Astrocyte (in vitro differentiated cells and primary cell): ENCODE data around the gene NUMB. TPM values are rescaled to one million over a fixed set of nuclear protein-coding genes. Genes with fewer than 3 reads are reported as not detected.

ENCODE experiments used
- DNase-seq: peaks from one replicate; pipeline ENCODE4 v3.0.0-alpha.2; 2010; ENCODE audit warnings: low read depth
- FAIRE-seq: peaks from 2 replicates; lab custom pipeline; 2011; peaks lifted over from hg19 to GRCh38; lab: Jason Lieb, UNC
- H2AFZ ChIP-seq: 2 replicates; pipeline ENCODE4 v1.6.0; 2012; ENCODE audit warnings: low read depth, low read length, inconsistent platforms
- H3K27ac ChIP-seq: 2 replicates; pipeline ENCODE4 v1.5.1; 2011; ENCODE audit warnings: low read depth, low read length, inconsistent platforms
- H3K27me3 ChIP-seq: 2 replicates; pipeline ENCODE4 v1.6.0; 2011; ENCODE audit warnings: low read length, inconsistent platforms; ENCODE audit not compliant: insufficient read depth
- H3K36me3 ChIP-seq: 2 replicates; pipeline ENCODE4 v1.5.1; 2011; ENCODE audit warnings: low read length, inconsistent platforms; ENCODE audit not compliant: insufficient read depth
- H3K4me1 ChIP-seq: 2 replicates; pipeline ENCODE4 v1.5.1; 2011; ENCODE audit warnings: low read length, inconsistent platforms; ENCODE audit not compliant: insufficient read depth
- H3K4me2 ChIP-seq: 2 replicates; pipeline ENCODE4 v1.6.0; 2012; ENCODE audit warnings: low read length, inconsistent platforms
- H3K4me3 ChIP-seq: 2 replicates; pipeline ENCODE4 v1.5.1; 2011; ENCODE audit warnings: low read depth, mild to moderate bottlenecking, low read length, inconsistent platforms; ENCODE audit not compliant: insufficient read depth
- H3K79me2 ChIP-seq: 2 replicates; pipeline ENCODE4 v1.6.0; 2012; ENCODE audit warnings: mild to moderate bottlenecking, low read length, inconsistent platforms; ENCODE audit not compliant: insufficient read depth
- H3K9ac ChIP-seq: 2 replicates; pipeline ENCODE4 v1.6.0; 2012; ENCODE audit warnings: mild to moderate bottlenecking, low read length, inconsistent platforms
- H3K9me3 ChIP-seq: 2 replicates; pipeline ENCODE4 v1.5.1; 2012; ENCODE audit warnings: low read depth, mild to moderate bottlenecking, low read length, inconsistent platforms; ENCODE audit not compliant: insufficient read depth
- H4K20me1 ChIP-seq: 2 replicates; pipeline ENCODE4 v1.6.0; 2012; ENCODE audit warnings: low read length, inconsistent platforms; ENCODE audit not compliant: insufficient read depth
- H3K27ac Mint-ChIP-seq: one replicate; pipeline ENCODE4 v1.8.0; 2021; ENCODE audit warnings: mild to moderate bottlenecking, mixed read lengths; ENCODE audit not compliant: unreplicated experiment
- H3K27me3 Mint-ChIP-seq: one replicate; pipeline ENCODE4 v1.8.0; 2021; ENCODE audit warnings: low read depth, mixed read lengths; ENCODE audit not compliant: unreplicated experiment
- H3K36me3 Mint-ChIP-seq: one replicate; pipeline ENCODE4 v1.8.0; 2021; ENCODE audit warnings: low read depth, mixed read lengths; ENCODE audit not compliant: unreplicated experiment
- H3K4me1 Mint-ChIP-seq: one replicate; pipeline ENCODE4 v1.8.0; 2021; ENCODE audit warnings: low read depth, mixed read lengths; ENCODE audit not compliant: unreplicated experiment
- H3K4me3 Mint-ChIP-seq: one replicate; pipeline ENCODE4 v1.8.0; 2021; ENCODE audit warnings: mild to moderate bottlenecking, moderate library complexity, mixed read lengths; ENCODE audit not compliant: unreplicated experiment
- H3K9me3 Mint-ChIP-seq: one replicate; pipeline ENCODE4 v1.8.0; 2021; ENCODE audit warnings: mild to moderate bottlenecking, mixed read lengths; ENCODE audit not compliant: unreplicated experiment
- EZH2 ChIP-seq: IDR thresholded peaks from 2 replicates; pipeline ENCODE4 v1.6.1; 2012; ENCODE audit warnings: mild to moderate bottlenecking, low read length, inconsistent platforms; ENCODE audit not compliant: insufficient read depth
- total RNA-seq: library from RNA; stranded (reverse); gene quantifications from 2 replicates; pipeline ENCODE4 v1.2.1, GENCODE V29; 2021
- TF ChIP-seq, protein P1 (sequence below): IDR thresholded peaks from 2 replicates; pipeline ENCODE4 v1.5.1; 2011; ENCODE audit warnings: low read depth, mild to moderate bottlenecking, inconsistent platforms, low read length, moderate library complexity; ENCODE audit not compliant: insufficient read depth

The NUMB gene
- total RNA-seq, 1 donor from 2014 or later = 93.9 TPM

DNA sequence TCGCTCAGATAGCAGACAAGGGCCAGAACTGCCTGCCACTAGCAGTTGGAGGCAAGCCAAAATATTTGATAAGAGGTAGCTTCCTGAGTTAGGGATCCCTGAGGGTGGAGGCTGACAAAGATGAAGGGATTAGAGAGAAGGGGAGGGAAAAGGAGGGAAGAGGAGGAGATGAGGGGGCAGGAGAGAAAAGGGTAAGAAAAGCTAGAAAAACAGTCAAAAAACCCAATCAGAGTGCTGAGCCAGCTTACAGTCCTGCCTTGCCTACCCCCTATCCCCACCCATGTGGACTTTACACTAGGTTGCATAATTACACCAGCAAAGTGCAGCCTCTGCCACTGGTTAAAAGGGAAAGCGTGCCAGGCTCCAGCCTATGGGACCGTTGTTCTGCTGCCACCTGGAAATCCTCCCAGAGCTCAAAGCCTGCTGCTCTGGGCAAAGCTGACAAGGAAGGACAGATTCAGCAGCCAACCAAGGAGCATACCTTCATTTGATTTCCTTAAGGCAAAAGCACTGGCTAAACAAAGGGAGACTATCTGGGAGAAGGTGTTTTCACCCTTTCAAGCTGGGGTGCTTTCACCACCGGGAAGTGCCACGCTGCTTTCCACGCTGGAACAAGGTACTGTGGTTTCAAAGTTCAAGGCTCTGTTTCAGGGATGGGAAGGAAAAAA is 3.8 kb upstream of the NUMB start:
- no peaks in the 10 kb centered on the region for H3K9me3 ChIP-seq
- Mint-ChIP-seq H3K9me3 (no peaks in the 10 kb centered on the region), H3K4me1 (peaks cover 29% of the 10 kb centered on the region), H3K4me3 (no peak overlapping the region), H3K27me3 (no peaks in the 10 kb centered on the region), H3K27ac (peak overlapping the region; percentile 53), H3K36me3 (no peaks in the 10 kb centered on the region)
- peaks cover 10% of the 10 kb centered on the region for H3K79me2 ChIP-seq
- H4K20me1 ChIP-seq = peaks cover 6% of the 10 kb centered on the region
- peak overlapping the region; percentile 35 for H2AFZ ChIP-seq
- H3K4me2 ChIP-seq = peak overlapping the region; percentile 71
- no peak for TF ChIP-seq EZH2
- TF ChIP-seq, protein P1, sequence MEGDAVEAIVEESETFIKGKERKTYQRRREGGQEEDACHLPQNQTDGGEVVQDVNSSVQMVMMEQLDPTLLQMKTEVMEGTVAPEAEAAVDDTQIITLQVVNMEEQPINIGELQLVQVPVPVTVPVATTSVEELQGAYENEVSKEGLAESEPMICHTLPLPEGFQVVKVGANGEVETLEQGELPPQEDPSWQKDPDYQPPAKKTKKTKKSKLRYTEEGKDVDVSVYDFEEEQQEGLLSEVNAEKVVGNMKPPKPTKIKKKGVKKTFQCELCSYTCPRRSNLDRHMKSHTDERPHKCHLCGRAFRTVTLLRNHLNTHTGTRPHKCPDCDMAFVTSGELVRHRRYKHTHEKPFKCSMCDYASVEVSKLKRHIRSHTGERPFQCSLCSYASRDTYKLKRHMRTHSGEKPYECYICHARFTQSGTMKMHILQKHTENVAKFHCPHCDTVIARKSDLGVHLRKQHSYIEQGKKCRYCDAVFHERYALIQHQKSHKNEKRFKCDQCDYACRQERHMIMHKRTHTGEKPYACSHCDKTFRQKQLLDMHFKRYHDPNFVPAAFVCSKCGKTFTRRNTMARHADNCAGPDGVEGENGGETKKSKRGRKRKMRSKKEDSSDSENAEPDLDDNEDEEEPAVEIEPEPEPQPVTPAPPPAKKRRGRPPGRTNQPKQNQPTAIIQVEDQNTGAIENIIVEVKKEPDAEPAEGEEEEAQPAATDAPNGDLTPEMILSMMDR = no peak
- no peak overlapping the region for H3K27ac ChIP-seq
- FAIRE-seq (no peak), DNase-seq (peak; percentile 37)
- H3K4me3 ChIP-seq = peak overlapping the region; percentile 22
- peaks cover 50% of the 10 kb centered on the region for H3K4me1 ChIP-seq
- no peaks in the 10 kb centered on the region for H3K27me3 ChIP-seq
- no peaks in the 10 kb centered on the region for H3K36me3 ChIP-seq
- peak overlapping the region; percentile 21 for H3K9ac ChIP-seq

DNA sequence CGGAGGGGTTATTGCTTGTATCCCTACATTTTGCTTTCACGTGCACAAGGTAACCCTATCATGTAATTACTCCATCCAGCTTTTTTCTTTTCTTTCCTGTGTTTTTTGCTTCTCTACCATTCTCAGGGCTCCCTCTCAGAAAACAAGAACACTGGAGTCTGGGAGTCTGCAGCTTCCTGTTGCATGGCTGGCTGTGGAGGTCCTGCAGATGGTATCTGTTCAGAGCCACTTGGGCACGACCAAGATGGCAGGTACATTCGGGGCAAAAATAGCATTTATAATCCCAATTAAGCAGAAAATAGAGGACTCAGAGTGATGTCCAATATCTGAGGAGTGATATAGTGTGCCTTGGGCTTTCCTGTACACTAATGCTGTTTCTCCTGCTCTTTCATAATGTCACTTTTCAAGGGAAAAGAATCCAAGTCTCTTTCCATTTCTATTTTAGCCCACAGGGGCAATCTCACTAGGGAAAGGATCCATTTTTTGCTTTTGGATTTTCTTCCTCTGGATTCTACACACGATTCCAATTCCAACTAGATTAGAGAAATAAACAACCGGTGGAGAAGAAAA is 3.2 kb upstream of the NUMB start:
- H3K36me3 ChIP-seq = no peaks in the 10 kb centered on the region
- Mint-ChIP-seq H3K4me3 (no peak overlapping the region), H3K27me3 (no peaks in the 10 kb centered on the region), H3K27ac (no peak overlapping the region), H3K9me3 (no peaks in the 10 kb centered on the region), H3K36me3 (no peaks in the 10 kb centered on the region), H3K4me1 (peaks cover 26% of the 10 kb centered on the region)
- H3K4me2 ChIP-seq = peak overlapping the region; percentile 71
- H3K9ac ChIP-seq = peak overlapping the region; percentile 21
- FAIRE-seq (no peak), DNase-seq (no peak)
- H3K4me1 ChIP-seq = peaks cover 47% of the 10 kb centered on the region
- H3K4me3 ChIP-seq = no peak overlapping the region
- no peaks in the 10 kb centered on the region for H3K9me3 ChIP-seq
- H2AFZ ChIP-seq = no peak overlapping the region
- H3K27ac ChIP-seq = no peak overlapping the region
- H3K27me3 ChIP-seq = no peaks in the 10 kb centered on the region
- H4K20me1 ChIP-seq = peaks cover 12% of the 10 kb centered on the region
- TF ChIP-seq, protein P1 = no peak
- peaks cover 16% of the 10 kb centered on the region for H3K79me2 ChIP-seq

DNA sequence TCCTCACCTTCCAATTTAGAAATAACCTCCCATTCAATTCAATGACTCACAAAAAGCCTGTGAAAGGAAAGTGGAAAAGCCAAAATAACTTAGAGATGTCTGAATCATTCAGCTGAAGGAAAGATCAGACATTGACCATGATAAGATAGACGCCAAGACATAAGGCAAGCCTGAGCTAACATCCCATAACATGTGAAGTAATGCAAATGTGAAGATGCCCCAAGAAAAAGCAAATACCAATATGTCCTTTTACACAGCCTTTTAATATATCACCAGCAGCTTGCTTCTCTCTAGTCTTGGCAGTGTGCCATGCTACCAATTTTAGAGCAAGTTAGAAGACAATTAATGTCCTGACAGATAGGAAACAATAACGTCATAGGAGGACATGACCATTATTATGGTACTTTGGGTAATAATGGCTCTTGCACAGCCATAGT is 2.4 kb upstream of the NUMB start:
- H3K9me3 ChIP-seq = no peaks in the 10 kb centered on the region
- Mint-ChIP-seq H3K4me3 (no peak overlapping the region), H3K9me3 (no peaks in the 10 kb centered on the region), H3K4me1 (peaks cover 22% of the 10 kb centered on the region), H3K36me3 (no peaks in the 10 kb centered on the region), H3K27me3 (no peaks in the 10 kb centered on the region), H3K27ac (peak overlapping the region; percentile 16)
- H3K36me3 ChIP-seq = no peaks in the 10 kb centered on the region
- H3K27me3 ChIP-seq = no peaks in the 10 kb centered on the region
- peaks cover 43% of the 10 kb centered on the region for H3K4me1 ChIP-seq
- no peak overlapping the region for H2AFZ ChIP-seq
- H3K4me2 ChIP-seq = peak overlapping the region; percentile 71
- no peak for FAIRE-seq
- H3K79me2 ChIP-seq = peaks cover 24% of the 10 kb centered on the region
- peak overlapping the region; percentile 1 for H3K9ac ChIP-seq
- H3K27ac ChIP-seq = peak overlapping the region; percentile 26
- TF ChIP-seq, protein P1 = no peak
- TF ChIP-seq EZH2 = no peak
- H3K4me3 ChIP-seq = no peak overlapping the region
- peaks cover 16% of the 10 kb centered on the region for H4K20me1 ChIP-seq
- DNase-seq = peak; percentile 80
